Keratinocyte (primary cell): ENCODE results near the gene PXN.

ENCODE experiments used
- EZH2 ChIP-seq: IDR thresholded peaks from one replicate; pipeline ENCODE4 v1.6.1; 2012; ENCODE audit warnings: inconsistent platforms, mild to moderate bottlenecking, low read length, moderate library complexity
- TF ChIP-seq, protein P1 (sequence below), 3 experiments: IDR thresholded peaks in 1 of 3; conservative IDR thresholded peaks in 1 of 3; optimal IDR thresholded peaks in 1 of 3; 2 replicates in 2 of 3; 3 replicates in 1 of 3; pipeline versions ENCODE3 to v1.5.1; 2011; ENCODE audit warnings: low read length in 3 of 3, mild to moderate bottlenecking in 3 of 3, moderate library complexity in 2 of 3, control low read depth in 1 of 3, inconsistent platforms in 1 of 3; ENCODE audit not compliant: insufficient read depth in 2 of 3; ENCODE audit errors: extremely low read depth in 1 of 3

- TF ChIP-seq, protein P1, sequence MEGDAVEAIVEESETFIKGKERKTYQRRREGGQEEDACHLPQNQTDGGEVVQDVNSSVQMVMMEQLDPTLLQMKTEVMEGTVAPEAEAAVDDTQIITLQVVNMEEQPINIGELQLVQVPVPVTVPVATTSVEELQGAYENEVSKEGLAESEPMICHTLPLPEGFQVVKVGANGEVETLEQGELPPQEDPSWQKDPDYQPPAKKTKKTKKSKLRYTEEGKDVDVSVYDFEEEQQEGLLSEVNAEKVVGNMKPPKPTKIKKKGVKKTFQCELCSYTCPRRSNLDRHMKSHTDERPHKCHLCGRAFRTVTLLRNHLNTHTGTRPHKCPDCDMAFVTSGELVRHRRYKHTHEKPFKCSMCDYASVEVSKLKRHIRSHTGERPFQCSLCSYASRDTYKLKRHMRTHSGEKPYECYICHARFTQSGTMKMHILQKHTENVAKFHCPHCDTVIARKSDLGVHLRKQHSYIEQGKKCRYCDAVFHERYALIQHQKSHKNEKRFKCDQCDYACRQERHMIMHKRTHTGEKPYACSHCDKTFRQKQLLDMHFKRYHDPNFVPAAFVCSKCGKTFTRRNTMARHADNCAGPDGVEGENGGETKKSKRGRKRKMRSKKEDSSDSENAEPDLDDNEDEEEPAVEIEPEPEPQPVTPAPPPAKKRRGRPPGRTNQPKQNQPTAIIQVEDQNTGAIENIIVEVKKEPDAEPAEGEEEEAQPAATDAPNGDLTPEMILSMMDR (optimal IDR thresholded peaks at IDR 0.05 in 1 of 3, IDR thresholded peaks at IDR 0.05 in 1 of 3, conservative IDR thresholded peaks at IDR 0.05 in 1 of 3; ENCODE audit: extremely low read depth in 1 of 3, insufficient read depth in 2 of 3, low read length in 3 of 3) = no peak
- TF ChIP-seq EZH2 = no peak
These were observed 90.0 kb downstream of the PXN start for GRCh38 chr12:120175537-120175936.
